ENCODE data around the gene ZBTB34.

DNA sequence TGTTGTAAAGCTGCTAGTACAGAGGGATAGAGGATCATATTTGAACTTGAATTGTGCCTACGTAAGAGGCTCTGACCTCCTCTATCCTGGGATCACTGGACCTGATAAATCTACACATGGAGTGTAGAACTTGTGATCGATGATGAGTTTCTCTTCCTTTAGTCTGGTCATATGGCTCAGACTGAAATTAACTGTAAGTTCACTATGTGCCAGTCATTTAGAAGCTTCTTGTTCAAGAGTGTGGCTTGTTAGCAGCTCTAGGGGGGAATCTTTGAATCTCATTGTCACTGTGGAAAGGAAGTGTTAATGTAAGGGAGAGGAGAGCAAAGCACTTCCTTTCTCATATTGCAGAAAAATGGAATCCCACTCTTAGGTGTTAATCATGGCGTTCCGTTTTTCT lies 12.1 kb downstream of the ZBTB34 start:
- TF ChIP-seq EZH2 (IDR thresholded peaks at IDR 0.05; ENCODE audit: borderline replicate concordance): no peak
- TF ChIP-seq, protein P1, sequence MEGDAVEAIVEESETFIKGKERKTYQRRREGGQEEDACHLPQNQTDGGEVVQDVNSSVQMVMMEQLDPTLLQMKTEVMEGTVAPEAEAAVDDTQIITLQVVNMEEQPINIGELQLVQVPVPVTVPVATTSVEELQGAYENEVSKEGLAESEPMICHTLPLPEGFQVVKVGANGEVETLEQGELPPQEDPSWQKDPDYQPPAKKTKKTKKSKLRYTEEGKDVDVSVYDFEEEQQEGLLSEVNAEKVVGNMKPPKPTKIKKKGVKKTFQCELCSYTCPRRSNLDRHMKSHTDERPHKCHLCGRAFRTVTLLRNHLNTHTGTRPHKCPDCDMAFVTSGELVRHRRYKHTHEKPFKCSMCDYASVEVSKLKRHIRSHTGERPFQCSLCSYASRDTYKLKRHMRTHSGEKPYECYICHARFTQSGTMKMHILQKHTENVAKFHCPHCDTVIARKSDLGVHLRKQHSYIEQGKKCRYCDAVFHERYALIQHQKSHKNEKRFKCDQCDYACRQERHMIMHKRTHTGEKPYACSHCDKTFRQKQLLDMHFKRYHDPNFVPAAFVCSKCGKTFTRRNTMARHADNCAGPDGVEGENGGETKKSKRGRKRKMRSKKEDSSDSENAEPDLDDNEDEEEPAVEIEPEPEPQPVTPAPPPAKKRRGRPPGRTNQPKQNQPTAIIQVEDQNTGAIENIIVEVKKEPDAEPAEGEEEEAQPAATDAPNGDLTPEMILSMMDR (IDR thresholded peaks at IDR 0.05; ENCODE audit: poor library complexity): no peak
